ENCODE results near the gene SH3TC1.

DNA sequence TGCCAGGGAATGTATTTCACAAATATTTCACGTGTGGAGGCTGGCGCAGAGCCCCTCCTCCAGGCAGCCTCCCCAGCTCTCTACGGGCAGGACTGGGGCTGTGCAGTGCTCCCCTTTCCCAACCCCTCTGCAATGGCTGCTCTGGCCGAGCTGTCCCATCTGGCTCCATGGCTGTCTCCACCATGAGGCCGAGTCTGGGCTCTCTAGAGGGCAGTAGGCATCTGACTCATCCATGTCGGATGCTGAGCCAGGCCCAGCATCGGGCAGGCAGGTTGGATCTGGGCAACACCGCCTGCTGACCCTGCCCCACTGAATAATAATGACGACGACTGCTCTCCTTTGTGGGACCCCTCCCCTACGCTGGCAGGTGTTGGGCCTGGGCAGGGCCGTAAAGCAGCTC is 11.0 kb upstream of the SH3TC1 start:
- TF ChIP-seq GABPA (IDR thresholded peaks at IDR 0.05; ENCODE audit: borderline replicate concordance, insufficient read depth, low read length) (no peak), SRF (IDR thresholded peaks at IDR 0.05; ENCODE audit: low read depth, low read length) (no peak), ZNF274 (IDR thresholded peaks at IDR 0.05; ENCODE audit: borderline replicate concordance, extremely low read depth, low read length) (no peak), JUND (IDR thresholded peaks at IDR 0.05; ENCODE audit: low read length) (no peak), SIX5 (IDR thresholded peaks at IDR 0.05; ENCODE audit: low read depth, low read length) (no peak), SP2 (IDR thresholded peaks at IDR 0.05; ENCODE audit: low read length) (no peak)
- TF ChIP-seq, protein P1, sequence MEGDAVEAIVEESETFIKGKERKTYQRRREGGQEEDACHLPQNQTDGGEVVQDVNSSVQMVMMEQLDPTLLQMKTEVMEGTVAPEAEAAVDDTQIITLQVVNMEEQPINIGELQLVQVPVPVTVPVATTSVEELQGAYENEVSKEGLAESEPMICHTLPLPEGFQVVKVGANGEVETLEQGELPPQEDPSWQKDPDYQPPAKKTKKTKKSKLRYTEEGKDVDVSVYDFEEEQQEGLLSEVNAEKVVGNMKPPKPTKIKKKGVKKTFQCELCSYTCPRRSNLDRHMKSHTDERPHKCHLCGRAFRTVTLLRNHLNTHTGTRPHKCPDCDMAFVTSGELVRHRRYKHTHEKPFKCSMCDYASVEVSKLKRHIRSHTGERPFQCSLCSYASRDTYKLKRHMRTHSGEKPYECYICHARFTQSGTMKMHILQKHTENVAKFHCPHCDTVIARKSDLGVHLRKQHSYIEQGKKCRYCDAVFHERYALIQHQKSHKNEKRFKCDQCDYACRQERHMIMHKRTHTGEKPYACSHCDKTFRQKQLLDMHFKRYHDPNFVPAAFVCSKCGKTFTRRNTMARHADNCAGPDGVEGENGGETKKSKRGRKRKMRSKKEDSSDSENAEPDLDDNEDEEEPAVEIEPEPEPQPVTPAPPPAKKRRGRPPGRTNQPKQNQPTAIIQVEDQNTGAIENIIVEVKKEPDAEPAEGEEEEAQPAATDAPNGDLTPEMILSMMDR (IDR thresholded peaks at IDR 0.05; ENCODE audit: control extremely low read depth in 1 of 3, insufficient read depth in 1 of 3, low read depth in 1 of 3, low read length in 3 of 3) = peak in 1 of 3 experiments; percentile 11; a peak in 1 of 4 replicates
- TF ChIP-seq, protein P2, sequence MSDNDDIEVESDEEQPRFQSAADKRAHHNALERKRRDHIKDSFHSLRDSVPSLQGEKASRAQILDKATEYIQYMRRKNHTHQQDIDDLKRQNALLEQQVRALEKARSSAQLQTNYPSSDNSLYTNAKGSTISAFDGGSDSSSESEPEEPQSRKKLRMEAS (IDR thresholded peaks at IDR 0.05) = no peak
